Breast epithelium (tissue), 3 donors: ENCODE data around the gene BMP7.

Source experiments
- CTCF ChIP-seq, 3 donors: fragments of 450-650 bp; IDR thresholded peaks; one replicate each; pipeline ENCODE4 v1.5.1; 2016 to 2017; ENCODE audit warnings: antibody characterized with exemption in 3 of 3, mild to moderate bottlenecking in 3 of 3, moderate library complexity in 3 of 3
- POLR2AphosphoS5 ChIP-seq, 3 donors: sonication (generic); formaldehyde crosslinking; IDR thresholded peaks; one replicate each; pipeline ENCODE4 v1.6.1; 2017; ENCODE audit warnings: antibody characterized with exemption in 3 of 3

DNA sequence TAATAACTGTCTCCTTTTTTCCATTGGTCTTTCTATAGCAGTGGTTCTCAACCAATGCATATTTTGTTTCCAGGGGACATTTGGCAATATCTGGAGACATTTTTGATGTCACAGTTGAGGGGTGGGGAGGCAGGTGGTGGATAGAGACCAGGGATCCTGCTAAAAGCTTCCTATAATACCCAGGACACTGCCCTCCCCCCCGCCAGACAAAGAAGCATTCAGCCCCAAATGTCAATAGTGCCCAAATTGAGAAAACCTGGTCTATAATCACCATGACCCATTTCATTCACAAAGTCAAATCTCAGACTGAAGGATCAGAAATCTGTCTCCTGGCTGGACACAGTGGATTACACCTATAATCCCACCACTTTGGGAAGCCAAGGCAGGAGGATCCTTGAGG, 128.8 kb downstream of the BMP7 start:
- TF ChIP-seq CTCF (IDR thresholded peaks at IDR 0.05) (no peak), POLR2AphosphoS5 (IDR thresholded peaks at IDR 0.05) (no peak)
